ENCODE data around the gene ABCA7.

ABCA7 gene

GRCh38 chr19:1039646-1040475 lies at the start of gene ABCA7:
ABCA7 (plus strand) TSS chr19:1040107; CDS start chr19:1041362, 1,255 bp downstream.
- peak; percentile 99 for DNase-seq (ENCODE audit: low spot score)

DNA sequence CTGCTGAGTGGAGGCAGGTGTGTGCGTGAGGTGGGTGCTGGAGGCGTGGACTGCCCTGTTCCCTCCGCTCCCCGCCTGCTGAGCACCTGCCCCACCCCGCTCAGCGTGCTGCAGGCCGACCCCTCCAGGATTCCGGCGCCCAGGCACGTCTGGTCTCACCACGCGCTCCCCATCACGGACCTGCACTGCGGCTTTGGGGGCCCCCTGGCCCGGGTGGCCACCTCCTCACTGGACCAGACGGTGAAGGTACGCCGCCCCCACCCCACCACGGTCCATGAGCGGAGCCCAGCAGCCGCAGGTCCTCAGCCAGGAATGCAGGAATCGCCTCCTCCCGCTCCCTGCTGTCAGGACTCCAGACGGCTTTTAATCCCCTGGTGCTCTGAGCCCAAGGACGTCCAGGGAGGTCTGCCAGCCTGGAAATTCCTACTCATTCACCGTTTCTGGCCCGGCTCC lies 49.8 kb upstream of the ABCA7 start:
- no peak for DNase-seq (ENCODE audit: low spot score)

DNA sequence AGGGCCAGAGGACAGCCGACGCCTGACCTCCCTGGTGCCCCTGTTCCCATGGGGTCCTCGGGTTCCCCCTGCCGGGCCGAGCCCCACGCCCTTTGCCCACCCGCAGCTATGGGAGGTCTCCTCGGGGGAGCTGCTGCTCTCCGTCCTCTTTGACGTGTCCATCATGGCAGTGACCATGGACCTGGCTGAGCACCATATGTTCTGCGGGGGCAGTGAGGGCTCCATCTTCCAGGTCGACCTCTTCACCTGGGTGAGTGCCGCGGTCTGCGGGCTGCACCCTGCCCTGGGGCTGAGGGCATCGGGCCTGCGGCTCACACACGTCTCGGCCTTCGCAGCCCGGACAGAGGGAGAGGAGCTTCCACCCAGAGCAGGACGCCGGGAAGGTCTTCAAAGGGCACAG lies 49.2 kb upstream of the ABCA7 start:
- no peak for DNase-seq (ENCODE audit: low spot score)

DNA sequence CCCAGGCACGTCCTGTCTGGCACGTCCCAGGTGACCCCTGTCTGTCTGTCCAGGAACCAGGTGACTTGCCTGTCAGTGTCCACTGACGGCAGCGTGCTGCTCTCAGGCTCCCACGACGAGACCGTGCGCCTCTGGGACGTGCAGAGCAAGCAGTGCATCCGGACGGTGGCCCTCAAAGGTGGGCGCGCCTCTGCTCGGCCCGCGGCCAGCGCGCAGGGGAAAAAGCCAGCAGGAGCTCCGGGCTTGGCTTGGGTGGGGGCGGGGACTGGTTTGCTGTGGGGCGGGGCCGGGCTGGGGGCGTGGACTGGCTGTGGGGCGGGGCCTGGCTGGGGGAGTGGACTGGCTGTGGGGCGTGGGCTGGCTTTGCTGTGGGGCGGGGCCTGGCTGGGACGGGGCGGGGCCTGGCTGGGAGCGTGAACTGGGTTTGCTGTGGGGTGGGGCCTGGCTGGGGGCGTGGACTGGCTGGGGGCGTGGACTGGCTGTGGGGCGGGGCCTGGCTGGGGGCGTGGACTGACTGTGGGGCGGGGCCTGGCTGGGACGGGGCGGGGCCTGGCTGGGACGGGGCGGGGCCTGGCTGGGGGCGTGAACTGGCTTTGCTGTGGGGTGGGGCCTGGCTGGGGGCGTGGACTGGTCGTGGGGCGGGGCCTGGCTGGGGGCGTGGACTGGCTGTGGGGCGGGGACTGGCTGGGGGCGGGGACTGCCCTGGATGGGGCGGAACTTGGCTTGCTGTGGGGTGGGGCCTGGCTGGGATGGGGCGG lies 48.6 kb upstream of the ABCA7 start:
- DNase-seq (ENCODE audit: low spot score) = peak; percentile 37

DNA sequence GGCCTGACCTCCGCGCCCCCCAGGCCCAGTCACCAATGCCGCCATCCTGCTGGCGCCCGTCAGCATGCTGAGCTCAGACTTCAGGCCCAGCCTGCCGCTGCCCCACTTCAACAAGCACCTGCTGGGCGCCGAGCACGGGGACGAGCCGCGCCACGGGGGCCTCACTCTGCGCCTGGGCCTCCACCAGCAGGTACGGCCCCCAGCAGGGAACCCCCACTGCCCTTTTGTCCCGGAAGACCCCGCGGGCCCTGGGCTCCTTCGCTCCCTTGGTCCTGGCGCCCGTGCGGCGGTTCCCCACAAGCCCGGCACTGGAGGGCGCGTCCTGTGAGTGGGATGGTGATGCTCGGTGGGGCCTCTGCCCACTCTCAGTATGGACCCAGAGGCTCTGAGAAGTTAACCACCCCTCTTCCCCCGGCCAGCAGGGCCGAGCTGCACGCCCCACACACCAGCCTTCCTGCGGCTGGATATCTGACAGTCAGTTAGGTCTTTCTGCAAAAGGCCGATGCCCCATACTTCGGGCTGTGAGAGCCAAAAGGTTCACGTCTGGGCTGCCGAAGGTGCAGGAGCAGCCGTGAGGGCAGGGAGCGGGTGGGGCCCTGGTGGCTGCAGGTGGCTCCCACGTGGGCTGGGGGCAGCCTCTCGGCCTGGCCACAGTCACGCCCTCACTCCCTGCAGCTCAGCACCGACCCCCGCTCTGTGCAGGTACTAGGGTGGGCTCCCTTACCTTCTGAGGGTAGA lies 47.8 kb upstream of the ABCA7 start:
- no peak for DNase-seq (ENCODE audit: low spot score)

GRCh38 chr19:992670-993055 lies 47.2 kb upstream of the ABCA7 start:
- no peak for DNase-seq (ENCODE audit: low spot score)

DNA sequence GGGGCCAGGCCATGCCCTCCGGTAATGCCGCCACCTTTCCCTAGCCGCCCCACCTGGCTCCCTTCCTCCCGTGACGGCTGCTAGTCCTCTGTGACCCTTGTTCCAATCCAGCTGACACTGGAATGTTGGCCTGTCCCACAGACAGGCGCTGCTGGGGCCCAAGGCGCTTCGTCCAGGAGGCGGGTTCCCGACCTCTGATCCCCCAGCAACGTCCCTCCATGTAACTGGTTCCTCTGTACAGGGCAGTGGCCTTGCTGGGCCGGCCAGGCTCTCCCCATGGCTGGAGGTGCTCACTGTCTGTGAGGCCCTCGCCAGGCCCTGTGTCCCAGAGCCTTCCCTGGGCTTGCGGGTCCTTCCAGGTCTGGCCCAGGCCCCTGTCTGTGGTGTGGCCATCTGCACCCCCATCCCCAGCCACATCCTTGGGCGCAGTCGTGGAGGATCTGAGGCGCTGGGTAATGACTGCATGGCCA lies 46.5 kb upstream of the ABCA7 start:
- no peak for DNase-seq (ENCODE audit: low spot score)

GRCh38 chr19:993831-994393 lies 46.0 kb upstream of the ABCA7 start:
- no peak for DNase-seq (ENCODE audit: low spot score)

DNA sequence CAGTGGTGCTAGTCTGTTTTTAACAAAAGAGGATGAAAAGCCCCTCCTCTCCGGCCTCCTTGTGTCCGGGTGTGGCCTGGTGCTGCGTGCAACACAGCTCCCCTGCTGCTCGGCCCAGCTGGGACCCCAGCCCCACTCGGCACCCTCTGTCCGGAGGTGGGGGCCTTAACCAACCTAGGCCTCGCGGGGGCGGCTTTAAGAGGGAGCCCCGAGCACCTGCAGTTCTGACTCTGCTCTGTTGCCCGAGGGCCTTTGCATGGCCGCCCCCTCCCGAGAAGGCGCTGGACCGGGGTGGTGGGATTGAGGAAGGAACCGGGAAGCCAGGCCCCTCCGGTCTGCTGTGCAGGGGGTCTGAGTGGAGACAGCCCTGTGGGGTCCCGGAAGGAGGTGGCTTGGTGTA lies 45.4 kb upstream of the ABCA7 start:
- no peak for DNase-seq (ENCODE audit: low spot score)

DNA sequence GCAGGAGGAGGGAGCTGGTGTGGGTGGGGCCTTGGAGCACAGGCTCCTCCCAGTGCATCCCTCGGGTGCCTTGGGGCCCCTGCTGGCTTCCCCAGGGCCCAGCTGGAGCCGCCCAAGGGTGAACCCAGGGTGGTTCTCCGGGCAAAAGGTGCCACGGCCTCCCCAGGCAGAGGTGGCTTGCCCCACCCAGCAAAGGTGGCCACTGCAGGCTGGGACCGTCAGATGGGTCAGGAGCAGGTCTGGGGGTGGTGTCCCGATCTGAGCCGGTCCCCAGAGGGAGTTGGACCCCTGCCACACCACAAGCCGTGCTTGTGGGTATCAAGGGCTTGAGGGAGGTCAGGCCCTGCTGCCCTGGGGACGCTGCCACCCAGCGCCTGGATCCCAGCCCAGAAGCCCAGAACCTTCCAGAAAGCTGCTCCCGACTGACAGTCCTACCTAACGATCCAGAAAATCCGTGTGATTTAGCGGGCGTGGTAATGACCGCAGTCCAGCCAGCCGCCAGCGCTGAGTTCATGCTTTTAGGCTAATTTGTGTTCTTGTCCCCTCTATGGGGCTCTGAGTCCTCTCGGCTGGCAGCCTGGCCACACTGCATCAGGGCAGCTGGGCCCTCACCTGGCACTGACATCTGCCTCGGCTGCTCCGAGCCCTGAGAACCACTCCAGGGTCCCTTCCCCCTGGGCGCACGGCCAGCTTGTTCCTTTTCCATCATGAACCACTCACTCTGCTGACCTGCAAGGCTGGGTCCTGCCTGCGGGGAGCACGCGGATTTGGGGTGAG lies 44.7 kb upstream of the ABCA7 start:
- no peak for DNase-seq (ENCODE audit: low spot score)

- DNase-seq (ENCODE audit: low spot score) = no peak
Observed at GRCh38 chr19:996051-996838, 43.7 kb upstream of the ABCA7 start.

DNA sequence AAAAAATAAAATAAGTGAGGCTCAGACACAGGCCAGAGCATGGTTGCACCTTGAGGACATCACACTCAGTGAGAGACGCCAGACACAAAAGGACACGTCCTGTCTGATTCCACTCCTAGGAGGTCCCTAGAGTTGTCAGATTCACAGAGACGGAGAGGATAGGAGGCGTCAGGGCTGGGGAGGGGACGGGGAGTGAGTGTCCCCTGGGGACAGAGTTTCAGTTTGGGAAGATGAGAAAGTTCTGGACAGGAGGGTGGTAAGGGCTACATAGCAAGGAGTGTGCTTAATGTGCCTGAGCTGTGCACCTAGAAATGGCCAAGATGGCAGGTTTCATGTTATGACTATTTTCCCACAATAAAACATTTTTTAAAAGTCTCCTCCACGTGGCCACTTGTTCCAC lies 41.8 kb upstream of the ABCA7 start:
- DNase-seq (ENCODE audit: low spot score) = no peak

- DNase-seq (ENCODE audit: low spot score) = no peak
Observed at GRCh38 chr19:999379-999719, 40.6 kb upstream of the ABCA7 start.

DNA sequence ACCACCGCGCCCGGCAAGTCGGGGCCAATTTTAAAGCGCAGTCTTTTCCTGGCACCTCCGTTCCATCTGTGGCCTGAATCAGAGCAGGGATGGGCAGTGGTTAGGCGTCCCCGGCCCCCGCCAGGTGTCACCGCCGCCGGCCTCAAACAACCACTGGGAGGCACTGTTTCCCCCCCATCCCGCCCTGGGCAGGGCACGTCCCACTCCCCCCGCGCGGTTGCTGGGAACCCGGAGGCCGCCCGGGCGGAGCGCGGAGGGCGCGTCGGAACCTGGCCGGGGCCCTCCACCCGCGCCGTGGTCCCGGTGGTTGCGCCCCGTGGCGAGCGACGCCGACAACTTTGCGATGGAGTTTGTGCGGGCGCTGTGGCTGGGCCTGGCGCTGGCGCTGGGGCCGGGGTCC lies 39.8 kb upstream of the ABCA7 start, which contains the start of gene GRIN3B:
Gene GRIN3B, plus strand, starts transcription at position 325 of the 400 bp plus-strand sequence. Its CDS starts 19 bp downstream, at position 344.
- DNase-seq (ENCODE audit: low spot score) = peak; percentile 17

DNA sequence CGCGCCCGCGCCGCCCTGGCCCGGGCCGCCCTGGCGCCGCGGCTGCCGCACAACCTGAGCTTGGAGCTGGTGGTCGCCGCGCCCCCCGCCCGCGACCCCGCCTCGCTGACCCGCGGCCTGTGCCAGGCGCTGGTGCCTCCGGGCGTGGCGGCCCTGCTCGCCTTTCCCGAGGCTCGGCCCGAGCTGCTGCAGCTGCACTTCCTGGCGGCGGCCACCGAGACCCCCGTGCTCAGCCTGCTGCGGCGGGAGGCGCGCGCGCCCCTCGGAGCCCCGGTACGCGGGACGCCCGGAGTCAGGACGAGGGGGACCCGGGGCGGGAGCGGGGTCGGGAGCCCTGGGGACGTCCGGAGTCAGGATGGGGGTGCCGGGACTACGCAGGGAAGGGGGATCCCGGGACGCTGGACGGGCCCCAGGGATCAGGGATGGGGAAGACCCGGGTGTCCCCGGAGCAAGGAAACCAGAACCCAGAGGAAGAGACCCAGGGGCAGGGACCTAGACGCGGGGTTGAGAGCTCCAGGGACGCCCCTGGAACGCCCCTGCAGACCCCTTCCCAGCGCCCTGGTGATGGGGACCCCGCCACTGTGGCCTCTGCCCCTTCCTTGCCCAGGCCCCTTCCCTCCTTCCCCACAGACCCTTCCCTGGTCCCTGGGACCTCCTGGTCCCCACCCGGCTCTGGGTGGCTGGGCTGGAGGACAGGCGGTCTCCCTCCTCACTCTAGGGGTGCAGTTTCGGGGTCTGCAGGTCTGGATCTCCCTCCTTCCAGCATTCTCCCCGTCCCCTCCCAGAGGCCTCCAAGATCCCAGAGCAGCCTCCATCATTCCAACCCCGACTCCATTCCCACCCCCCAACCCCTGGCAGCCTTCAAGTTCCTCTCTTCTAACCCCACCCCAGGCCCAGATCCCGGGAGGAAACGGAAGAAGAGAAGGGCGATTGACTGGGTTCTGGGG lies 39.0 kb upstream of the ABCA7 start:
- no peak for DNase-seq (ENCODE audit: low spot score)

GRCh38 chr19:1001538-1002166 lies 38.3 kb upstream of the ABCA7 start:
- peak; percentile 62 for DNase-seq (ENCODE audit: low spot score)

- no peak for DNase-seq (ENCODE audit: low spot score)
Observed at GRCh38 chr19:1002600-1002999, 37.3 kb upstream of the ABCA7 start.

- no peak for DNase-seq (ENCODE audit: low spot score)
Observed at GRCh38 chr19:1003283-1003682, 36.6 kb upstream of the ABCA7 start.

All from hematopoietic multipotent progenitor cell treated with erythropoietin and hydrocortisone succinate and interleukin-3 and kit ligand, for 17 days (in vitro differentiated cells).